Fibroblast of peridontal ligament (primary cell): Measurements from ENCODE around the gene GPD2.
A peak's percentile ranks its signal among the peaks of the same experiment; 100 is the strongest.
"Not testable (repeated sequence)": the region's sequence is repeated elsewhere in the genome, so short reads cannot be mapped to it uniquely, and the experiment has no call there.

Experiments
- DNase-seq: peaks from one replicate; pipeline ENCODE4 v3.0.0-alpha.2; 2010; ENCODE audit errors: extremely low read depth

The GPD2 gene

GRCh38 chr2:156589381-156590079 is 153.4 kb downstream of the GPD2 start:
- peak; percentile 81 for DNase-seq

DNA sequence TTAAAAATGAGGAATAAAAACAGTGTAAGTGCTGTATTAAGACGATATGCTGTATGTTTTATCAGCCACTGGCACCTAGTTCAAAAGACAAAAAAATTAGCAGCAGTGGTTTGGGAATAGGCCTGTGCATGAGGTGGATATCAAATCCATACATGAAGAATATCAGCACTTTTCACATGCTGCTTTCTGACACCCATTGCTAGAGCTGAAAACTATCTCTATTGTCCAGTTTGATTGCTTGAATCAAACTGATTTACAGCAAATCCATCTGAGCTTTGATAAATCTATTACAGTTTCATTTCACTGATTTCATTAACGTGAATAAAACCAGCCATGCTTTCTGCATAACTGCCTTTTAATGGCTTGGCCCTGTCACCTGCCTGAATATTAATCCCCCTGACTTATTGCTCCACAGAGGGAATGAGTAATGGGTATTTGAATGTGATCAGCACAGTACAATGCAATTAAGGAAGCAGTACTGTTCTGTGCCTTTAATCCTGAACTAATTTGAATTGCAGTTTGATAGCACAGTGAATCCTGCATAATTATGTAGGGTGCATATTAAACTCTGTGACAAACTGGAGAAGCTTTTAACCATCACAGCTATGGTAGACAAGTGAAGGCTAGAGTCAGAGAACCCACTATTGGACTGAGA is 154.0 kb downstream of the GPD2 start:
- no peak for DNase-seq

DNA sequence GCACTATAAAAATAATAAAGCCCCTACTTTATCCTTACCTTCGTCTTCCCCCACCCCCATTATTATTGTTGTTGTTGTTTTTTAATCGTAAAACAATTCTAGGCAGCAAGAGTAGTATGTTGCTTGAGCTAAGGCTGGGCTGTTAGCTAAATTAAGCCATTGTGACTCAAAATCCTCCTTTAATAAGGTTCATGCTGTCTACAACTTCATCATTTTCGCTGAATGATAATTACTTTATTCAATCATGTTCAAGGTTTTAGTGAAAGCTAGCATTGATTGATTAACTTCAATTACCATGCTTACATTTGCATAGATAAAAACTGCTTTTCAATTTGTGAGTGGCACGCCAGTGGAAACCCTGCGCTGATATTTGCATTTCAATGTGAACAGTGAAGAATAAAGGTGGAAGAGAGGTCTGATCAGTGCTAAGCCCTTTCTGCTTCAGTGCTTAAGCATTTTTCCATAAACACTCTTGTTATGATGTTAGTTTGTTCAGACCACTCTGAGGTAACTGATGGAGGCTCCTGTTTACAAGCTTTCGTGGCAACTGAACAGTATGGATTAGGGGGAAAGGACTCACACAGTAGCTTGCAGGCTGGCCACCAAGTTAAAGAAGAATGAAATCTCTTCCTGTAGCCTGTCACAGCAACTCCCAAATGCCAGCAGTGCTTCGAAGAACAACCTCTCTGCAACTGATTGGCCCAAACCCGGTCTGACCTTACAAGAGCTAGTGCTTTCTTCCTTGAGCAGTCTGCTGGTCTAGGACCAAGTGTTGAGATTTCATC is 156.8 kb downstream of the GPD2 start:
- DNase-seq = no peak

DNA sequence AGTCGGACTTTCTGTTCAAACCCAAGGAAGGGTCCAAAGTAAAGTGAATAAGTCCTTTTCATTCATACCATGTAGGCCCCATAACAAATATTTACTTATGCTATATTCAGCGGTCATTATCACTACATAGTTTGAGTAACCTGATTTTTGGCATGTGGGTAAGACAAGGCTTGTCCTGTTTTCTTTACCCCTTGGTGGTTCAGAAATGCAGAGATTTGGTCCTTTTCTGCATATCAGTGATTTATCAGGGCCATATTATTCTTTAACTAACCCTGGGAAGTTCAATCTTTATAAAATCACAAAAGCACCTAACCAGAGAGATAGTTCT is 157.4 kb downstream of the GPD2 start:
- DNase-seq = no peak

DNA sequence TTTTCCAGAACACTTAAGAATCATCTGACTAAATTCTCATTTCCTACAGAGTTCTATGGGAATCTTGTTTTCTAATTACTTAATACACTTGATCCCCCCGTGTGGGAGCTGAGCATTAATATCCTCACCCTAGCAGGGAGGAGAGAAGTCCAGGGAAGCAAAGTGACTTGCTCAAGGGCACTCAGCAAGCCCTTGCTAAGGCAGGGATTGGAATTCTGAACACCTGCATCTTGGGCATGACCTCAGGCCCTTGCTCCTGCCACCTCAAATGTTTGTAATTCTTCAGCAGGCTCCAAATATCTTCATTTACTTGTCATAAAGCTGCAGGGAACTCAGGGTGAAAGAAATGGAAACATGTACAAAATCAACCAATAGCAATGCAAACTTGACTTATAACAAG is 162.4 kb downstream of the GPD2 start:
- no peak for DNase-seq

- DNase-seq = no peak
Observed at GRCh38 chr2:156600196-156600595, 164.0 kb downstream of the GPD2 start.

DNA sequence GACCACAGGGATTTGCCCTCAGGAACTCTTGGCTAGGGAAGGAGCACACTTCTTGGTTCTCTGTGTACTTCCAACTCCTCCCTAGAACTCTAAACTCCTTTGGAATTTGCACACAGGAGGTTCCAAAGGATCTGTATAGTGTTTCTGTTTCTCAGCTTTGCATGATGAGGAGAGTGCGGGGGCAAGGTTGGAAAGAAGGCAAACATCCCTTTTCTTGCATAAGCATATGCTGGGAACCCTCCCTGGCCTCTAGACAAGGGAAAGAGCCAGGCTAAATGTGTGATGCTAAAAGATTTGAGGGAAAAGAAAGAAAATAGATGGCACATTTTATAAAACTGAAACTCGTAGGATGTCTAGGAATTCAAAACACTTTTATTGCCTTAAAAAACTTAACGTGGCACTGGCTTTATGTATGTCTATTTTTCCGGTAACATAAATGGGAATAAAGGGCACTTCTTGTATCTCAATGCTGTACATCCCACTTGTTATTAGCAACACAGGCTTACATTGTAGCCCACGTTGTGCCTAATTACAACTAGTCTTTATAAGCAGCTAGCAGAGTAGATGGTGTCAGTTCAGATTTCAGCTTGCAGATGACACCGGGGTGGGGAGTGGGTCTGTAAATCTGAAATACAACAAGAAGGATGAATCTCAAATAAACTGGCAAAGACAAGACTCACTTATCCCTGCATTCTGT is 165.8 kb downstream of the GPD2 start:
- peak; percentile 7 for DNase-seq

DNA sequence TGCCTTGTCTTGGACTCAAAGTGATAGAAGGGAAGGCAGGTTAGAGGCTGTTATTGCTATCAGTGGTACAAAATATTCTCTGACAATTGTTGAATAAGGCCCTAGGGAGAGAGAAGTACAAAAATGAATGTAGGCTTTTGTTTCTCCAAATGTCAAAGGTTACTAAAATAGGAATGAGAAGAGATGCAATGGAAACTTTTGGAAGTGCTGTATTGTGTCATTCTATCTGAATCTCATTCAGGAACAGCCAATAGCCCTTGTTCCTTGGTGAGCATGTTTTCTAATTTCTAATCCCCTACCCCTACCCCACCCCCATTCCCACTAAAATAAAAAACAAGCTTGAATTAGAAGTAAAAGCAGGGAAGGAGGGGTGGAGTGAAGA is 166.4 kb downstream of the GPD2 start:
- DNase-seq = no peak

GRCh38 chr2:156615836-156616322 is 179.7 kb downstream of the GPD2 start:
- no peak for DNase-seq

DNA sequence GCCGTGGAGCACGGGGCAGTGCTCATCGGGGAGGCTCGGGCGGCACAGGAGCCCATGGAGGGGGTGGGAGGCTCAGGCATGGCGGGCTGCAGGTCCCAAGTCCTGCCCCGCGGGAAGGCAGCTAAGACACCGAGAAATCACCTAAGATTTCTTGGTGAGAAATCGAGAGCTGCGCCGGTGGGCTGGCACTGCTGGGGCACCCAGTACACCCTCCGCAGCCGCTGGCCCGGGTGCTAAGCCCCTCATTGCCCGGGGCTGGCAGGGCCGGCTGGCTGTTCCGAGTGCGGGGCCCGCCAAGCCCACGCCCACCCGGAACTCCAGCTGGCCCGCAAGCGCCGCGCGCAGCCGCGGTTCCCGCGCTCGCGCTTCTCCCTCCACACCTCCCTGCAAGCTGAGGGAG is 181.9 kb downstream of the GPD2 start:
- DNase-seq = not testable (repeated sequence)

DNA sequence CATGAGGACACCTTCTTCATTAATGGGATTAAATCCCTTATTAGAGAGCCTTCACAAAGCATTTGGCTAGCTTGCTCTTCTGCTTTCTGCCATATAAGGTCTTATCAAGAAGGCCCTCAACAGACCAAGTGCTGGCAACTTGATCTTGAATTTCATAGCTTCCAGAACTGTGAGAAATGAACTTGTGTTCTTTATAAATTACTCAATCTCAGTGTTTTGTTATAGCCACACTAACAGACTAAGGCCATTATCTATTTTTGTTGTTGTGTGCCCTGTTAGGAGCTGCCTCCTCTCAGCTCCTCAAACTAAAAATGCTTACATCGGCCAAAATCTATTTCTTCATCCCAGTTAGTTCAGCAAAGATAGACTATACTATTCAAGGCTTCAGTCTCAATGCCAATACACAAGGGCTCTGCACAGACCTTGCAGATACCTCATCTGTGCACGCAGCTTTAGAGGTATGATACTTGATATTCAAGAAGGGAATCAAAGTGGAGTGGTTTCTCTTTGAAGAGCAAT is 182.9 kb downstream of the GPD2 start:
- no peak for DNase-seq

DNA sequence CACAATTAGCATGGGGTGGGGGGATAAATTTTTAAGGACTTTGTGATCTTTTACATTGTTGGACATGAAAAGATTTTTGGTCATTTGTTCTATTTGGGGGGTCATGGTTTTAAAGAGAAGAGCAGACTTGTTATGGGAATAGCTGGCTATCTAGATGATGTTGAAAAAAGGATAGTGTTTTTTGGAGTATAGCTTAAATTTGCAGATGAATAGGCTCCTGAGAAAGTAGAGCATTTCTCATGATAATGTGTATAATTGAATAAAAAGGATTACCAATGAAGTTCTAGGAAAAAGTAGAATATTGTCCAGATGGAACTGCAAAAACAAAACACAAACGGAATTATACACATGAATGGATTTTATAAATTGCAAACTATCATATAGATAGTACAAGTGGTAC is 186.3 kb downstream of the GPD2 start:
- DNase-seq = no peak

- DNase-seq = peak; percentile 8
Observed at GRCh38 chr2:156625360-156626170, 189.4 kb downstream of the GPD2 start.

DNA sequence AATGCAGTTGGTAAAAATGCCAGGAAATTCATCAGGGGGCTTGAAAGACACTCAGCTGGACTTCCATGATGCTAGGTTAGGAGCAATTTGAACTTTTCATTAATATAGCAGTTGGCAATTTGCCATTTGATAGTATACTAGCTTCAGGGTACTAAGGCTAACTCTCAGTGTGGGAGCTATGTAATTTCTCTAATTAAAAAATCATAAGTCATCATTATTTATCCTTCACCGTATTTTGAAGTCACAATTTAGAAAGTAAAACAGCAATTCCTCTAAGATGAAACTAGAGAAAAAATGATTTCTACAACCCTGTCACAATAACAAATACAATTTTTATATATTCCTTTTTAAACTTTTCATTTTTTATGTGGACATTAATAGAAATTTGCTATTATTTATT is 190.8 kb downstream of the GPD2 start:
- DNase-seq = no peak

- DNase-seq = no peak
Observed at GRCh38 chr2:156630579-156631337, 194.6 kb downstream of the GPD2 start.

- no peak for DNase-seq
Observed at GRCh38 chr2:156635646-156636045, 199.5 kb downstream of the GPD2 start.
